Peyer's patch (tissue), 4 donors: ENCODE data around the gene FUBP3.

Source experiments
- POLR2A ChIP-seq, 2 donors: fragments of 450-650 bp; IDR thresholded peaks; one replicate each; pipeline ENCODE4 v1.5.1; 2017; ENCODE audit warnings: antibody characterized with exemption in 2 of 2, mild to moderate bottlenecking in 2 of 2, moderate library complexity in 2 of 2
- TF ChIP-seq, protein P1 (sequence below), 6 experiments: fragments of 450-650 bp in 4 of 6; fragments of 200-600 bp in 2 of 6; sonication (generic) in 1 of 6; IDR thresholded peaks; one replicate each; pipeline ENCODE4 v1.5.1; 2017 to 2019; ENCODE audit warnings: antibody characterized with exemption in 6 of 6, mild to moderate bottlenecking in 3 of 6, moderate library complexity in 1 of 6

DNA sequence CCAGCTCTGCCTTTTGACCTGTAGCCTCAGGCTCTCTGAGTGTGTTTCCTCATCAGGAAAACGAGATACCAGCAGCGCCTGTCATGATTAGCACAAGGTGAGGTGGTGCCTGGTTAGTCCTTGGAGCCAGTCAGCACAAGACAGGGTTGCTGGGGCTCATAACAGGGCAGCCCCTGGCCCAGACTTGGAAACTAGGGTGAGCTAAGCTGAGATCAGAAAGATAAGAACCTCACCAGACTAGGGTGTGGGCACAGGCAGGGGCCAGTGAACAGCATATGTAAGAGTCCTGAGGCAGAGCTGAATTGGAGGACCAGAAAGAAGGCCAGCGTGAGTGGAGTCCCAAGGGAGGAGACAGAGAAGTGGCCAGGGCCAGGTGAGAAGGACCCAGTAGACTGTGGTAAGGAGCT, 42.7 kb upstream of the FUBP3 start:
- TF ChIP-seq, protein P1, sequence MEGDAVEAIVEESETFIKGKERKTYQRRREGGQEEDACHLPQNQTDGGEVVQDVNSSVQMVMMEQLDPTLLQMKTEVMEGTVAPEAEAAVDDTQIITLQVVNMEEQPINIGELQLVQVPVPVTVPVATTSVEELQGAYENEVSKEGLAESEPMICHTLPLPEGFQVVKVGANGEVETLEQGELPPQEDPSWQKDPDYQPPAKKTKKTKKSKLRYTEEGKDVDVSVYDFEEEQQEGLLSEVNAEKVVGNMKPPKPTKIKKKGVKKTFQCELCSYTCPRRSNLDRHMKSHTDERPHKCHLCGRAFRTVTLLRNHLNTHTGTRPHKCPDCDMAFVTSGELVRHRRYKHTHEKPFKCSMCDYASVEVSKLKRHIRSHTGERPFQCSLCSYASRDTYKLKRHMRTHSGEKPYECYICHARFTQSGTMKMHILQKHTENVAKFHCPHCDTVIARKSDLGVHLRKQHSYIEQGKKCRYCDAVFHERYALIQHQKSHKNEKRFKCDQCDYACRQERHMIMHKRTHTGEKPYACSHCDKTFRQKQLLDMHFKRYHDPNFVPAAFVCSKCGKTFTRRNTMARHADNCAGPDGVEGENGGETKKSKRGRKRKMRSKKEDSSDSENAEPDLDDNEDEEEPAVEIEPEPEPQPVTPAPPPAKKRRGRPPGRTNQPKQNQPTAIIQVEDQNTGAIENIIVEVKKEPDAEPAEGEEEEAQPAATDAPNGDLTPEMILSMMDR (IDR thresholded peaks at IDR 0.05): no peak
- TF ChIP-seq POLR2A (IDR thresholded peaks at IDR 0.05): no peak
